ENCODE measurements around the gene ERBB3. TPM values are rescaled to one million over a fixed set of nuclear protein-coding genes. Genes with fewer than 3 reads are reported as not detected.

Gene ERBB3
- total RNA-seq, 1 experiment from 2014 or later, result 56.5 TPM

- no peak overlapping the region for H2BK15ac ChIP-seq (ENCODE audit: low read depth, low read length)
- no peaks in the 10 kb centered on the region for H4K20me1 ChIP-seq (ENCODE audit: control insufficient read depth, insufficient read depth, insufficient read length)
- no peaks in the 10 kb centered on the region for H3K23me2 ChIP-seq (ENCODE audit: insufficient read length, low read depth, low read length, poor library complexity, severe bottlenecking)
- no peak overlapping the region for H3K14ac ChIP-seq (ENCODE audit: insufficient read depth, low read length)
- no peak overlapping the region for H2BK120ac ChIP-seq (ENCODE audit: low read depth, low read length, poor library complexity, severe bottlenecking)
- H3K9me3 ChIP-seq (ENCODE audit: control insufficient read depth, low read depth, low read length), result no peaks in the 10 kb centered on the region
- no peak overlapping the region for H3K23ac ChIP-seq (ENCODE audit: insufficient read length, low read depth, low read length)
- no peak overlapping the region for H2BK5ac ChIP-seq (ENCODE audit: insufficient read length, low read length)
- no peak overlapping the region for H2AK5ac ChIP-seq (ENCODE audit: insufficient read length, low read length)
- Mint-ChIP-seq H3K9me3 (no peaks in the 10 kb centered on the region), H3K27ac (no peak overlapping the region; a peak in 1 of 7 replicates), H3K4me1 (no peaks in the 10 kb centered on the region), H3K4me3 (no peak overlapping the region), H3K27me3 (ENCODE audit: low read depth) (no peaks in the 10 kb centered on the region), H3K36me3 (ENCODE audit: insufficient read depth in 1 of 3, low read depth in 3 of 3) (no peaks in the 10 kb centered on the region; a peak in 1 of 7 replicates)
- H3K4me2 ChIP-seq (ENCODE audit: insufficient read depth, insufficient read length, low read length), result no peak overlapping the region
- no peak for TF ChIP-seq CTCF (conservative IDR thresholded peaks at IDR 0.05)
- no peaks in the 10 kb centered on the region for H3K79me1 ChIP-seq (ENCODE audit: insufficient read depth, low read depth, low read length, poor library complexity, severe bottlenecking)
- H3K27ac ChIP-seq (ENCODE audit: insufficient read length, low read depth, low read length), result no peak overlapping the region
- no peaks in the 10 kb centered on the region for H3K79me2 ChIP-seq (ENCODE audit: insufficient read depth, low read length)
- no peak overlapping the region for H3T11ph ChIP-seq (ENCODE audit: low read length)
- no peak overlapping the region for H4K5ac ChIP-seq (ENCODE audit: insufficient read length, low read depth, low read length)
- no peaks in the 10 kb centered on the region for H3K4me1 ChIP-seq (ENCODE audit: insufficient read depth, low read length)
- H3K18ac ChIP-seq (ENCODE audit: insufficient read length, low read depth, low read length), result no peak overlapping the region
- no peak overlapping the region for H2AFZ ChIP-seq (ENCODE audit: low read length)
- H4K91ac ChIP-seq (ENCODE audit: insufficient read length, low read depth, low read length), result no peak overlapping the region
- no peak overlapping the region for H2BK12ac ChIP-seq (ENCODE audit: insufficient read length, low read depth, low read length)
- no peak overlapping the region for H4K8ac ChIP-seq (replicated peaks; ENCODE audit: insufficient read length, low read depth, low read length)
- DNase-seq, result no peak
- H3K9ac ChIP-seq (ENCODE audit: extremely low read depth, insufficient read length, low read length), result no peak overlapping the region
- no peaks in the 10 kb centered on the region for H3K27me3 ChIP-seq (ENCODE audit: insufficient read depth, low read length)
- H3K4ac ChIP-seq (ENCODE audit: low read depth, low read length), result no peak overlapping the region
- H3K56ac ChIP-seq (ENCODE audit: insufficient read length, low read depth, low read length), result no peak overlapping the region
- no peak overlapping the region for H2BK20ac ChIP-seq (ENCODE audit: low read depth, low read length, poor library complexity, severe bottlenecking)
These were observed 17.0 kb upstream of the ERBB3 start for GRCh38 chr12:56062996-56063395.
